HepG2 (cell line): ENCODE results near the gene ANKRD39. TPM values are rescaled to one million over a fixed set of nuclear protein-coding genes. Genes with fewer than 3 reads are reported as not detected.

Experiments
- EED ChIP-seq: sonication (generic); formaldehyde crosslinking; IDR thresholded peaks from 2 replicates; pipeline ENCODE4 v1.5.0; 2020; ENCODE audit warnings: mild to moderate bottlenecking, missing genetic modification reagents
- GPBP1L1 ChIP-seq: sonication (generic); formaldehyde crosslinking; IDR thresholded peaks from 2 replicates; pipeline ENCODE4 v1.5.0; 2020; ENCODE audit warnings: mild to moderate bottlenecking, missing genetic modification reagents
- GTF2F1 ChIP-seq: fragments of 150-350 bp; IDR thresholded peaks from 2 replicates; pipeline ENCODE4 v1.6.1; 2014; ENCODE audit warnings: low read length
- NFKBIZ ChIP-seq: IDR thresholded peaks from 2 replicates; pipeline ENCODE4 v1.6.1; 2018; ENCODE audit warnings: missing genetic modification reagents, missing compliant biosample characterization
- SAP130 ChIP-seq: IDR thresholded peaks from 2 replicates; pipeline ENCODE4 v1.6.1; 2016; ENCODE audit warnings: low read depth
- SIX4 ChIP-seq: sonication (generic); formaldehyde crosslinking; IDR thresholded peaks from 2 replicates; pipeline ENCODE4 v1.4.0; 2020; ENCODE audit warnings: missing genetic modification reagents
- SRF ChIP-seq: IDR thresholded peaks from 2 replicates; pipeline ENCODE4 v1.6.1; 2011; ENCODE audit warnings: mild to moderate bottlenecking, low read depth, low read length, moderate library complexity
- TBP ChIP-seq: sonication (generic); formaldehyde crosslinking; IDR thresholded peaks from 2 replicates; pipeline ENCODE4 v1.5.0; 2020; ENCODE audit warnings: missing genetic modification reagents
- TCF12 ChIP-seq, 2 experiments: fragments of 450-650 bp in 1 of 2; sonication (generic) in 1 of 2; formaldehyde crosslinking in 1 of 2; IDR thresholded peaks; 2 replicates each; pipeline versions ENCODE4 v1.6.1 to v1.8.0; 2017 to 2022; ENCODE audit warnings: antibody characterized with exemption in 1 of 2, mild to moderate bottlenecking in 1 of 2, missing genetic modification reagents in 1 of 2, moderate library complexity in 1 of 2
- ZNF207 ChIP-seq: fragments of 450-650 bp; IDR thresholded peaks from 2 replicates; pipeline ENCODE4 v1.6.1; 2016; ENCODE audit warnings: antibody characterized with exemption, borderline replicate concordance
- ZNF337 ChIP-seq: sonication (generic); formaldehyde crosslinking; IDR thresholded peaks from 2 replicates; pipeline ENCODE4 v1.5.1; 2020; ENCODE audit warnings: missing genetic modification reagents, low read depth, mild to moderate bottlenecking, borderline replicate concordance
- ZNF354B ChIP-seq: sonication (generic); formaldehyde crosslinking; IDR thresholded peaks from 2 replicates; pipeline ENCODE4 v1.8.0; 2022; ENCODE audit warnings: mild to moderate bottlenecking, missing genetic modification reagents
- ZNF891 ChIP-seq: sonication (generic); formaldehyde crosslinking; IDR thresholded peaks from 2 replicates; pipeline ENCODE4 v1.5.0; 2020; ENCODE audit warnings: mild to moderate bottlenecking, missing genetic modification reagents
- polyA plus RNA-seq, 8 experiments: library from polyadenylated mRNA; depleted of rRNA in 3 of 8; stranded (reverse) in 7 of 8; unstranded in 1 of 8; fragments of >200 nt; fragmentation: Illumina TruSeq in 4 of 8; extraction: Trizol in 4 of 8; gene quantifications; 2 replicates each; pipeline versions ENCODE4 v1.2.1 to v1.2.3, GENCODE V29; 2011 to 2016; ENCODE audit warnings: low read depth in 4 of 8, missing spikeins in 1 of 8, mixed read lengths in 1 of 8; ENCODE audit not compliant: insufficient read depth in 1 of 8
- total RNA-seq, 5 experiments: library from RNA; depleted of rRNA; stranded (reverse); fragments of >200 nt; fragmentation: Illumina TruSeq; extraction: Trizol; gene quantifications; 2 replicates each; pipeline ENCODE4 v1.2.3, GENCODE V29; 2016; ENCODE audit warnings: low read depth in 1 of 5
- TF ChIP-seq, protein P1 (sequence below): sonication (generic); formaldehyde crosslinking; IDR thresholded peaks from 2 replicates; pipeline ENCODE4 v1.4.0; 2020; ENCODE audit warnings: mild to moderate bottlenecking, missing genetic modification reagents
- TF ChIP-seq, protein P2 (sequence below): sonication (generic); formaldehyde crosslinking; IDR thresholded peaks from 2 replicates; pipeline ENCODE4 v1.4.0; 2020; ENCODE audit warnings: missing genetic modification reagents
- TF ChIP-seq, protein P3 (sequence below): sonication (generic); formaldehyde crosslinking; IDR thresholded peaks from 2 replicates; pipeline ENCODE4 v1.5.0; 2020; ENCODE audit warnings: missing genetic modification reagents

Gene ANKRD39
- total and polyA plus RNA-seq, 2 of the 13 experiments (the other 11 are each of a cell fraction or from before 2014, with no cell fraction given), result 23.2 to 24.8 TPM

- TF ChIP-seq, protein P1, sequence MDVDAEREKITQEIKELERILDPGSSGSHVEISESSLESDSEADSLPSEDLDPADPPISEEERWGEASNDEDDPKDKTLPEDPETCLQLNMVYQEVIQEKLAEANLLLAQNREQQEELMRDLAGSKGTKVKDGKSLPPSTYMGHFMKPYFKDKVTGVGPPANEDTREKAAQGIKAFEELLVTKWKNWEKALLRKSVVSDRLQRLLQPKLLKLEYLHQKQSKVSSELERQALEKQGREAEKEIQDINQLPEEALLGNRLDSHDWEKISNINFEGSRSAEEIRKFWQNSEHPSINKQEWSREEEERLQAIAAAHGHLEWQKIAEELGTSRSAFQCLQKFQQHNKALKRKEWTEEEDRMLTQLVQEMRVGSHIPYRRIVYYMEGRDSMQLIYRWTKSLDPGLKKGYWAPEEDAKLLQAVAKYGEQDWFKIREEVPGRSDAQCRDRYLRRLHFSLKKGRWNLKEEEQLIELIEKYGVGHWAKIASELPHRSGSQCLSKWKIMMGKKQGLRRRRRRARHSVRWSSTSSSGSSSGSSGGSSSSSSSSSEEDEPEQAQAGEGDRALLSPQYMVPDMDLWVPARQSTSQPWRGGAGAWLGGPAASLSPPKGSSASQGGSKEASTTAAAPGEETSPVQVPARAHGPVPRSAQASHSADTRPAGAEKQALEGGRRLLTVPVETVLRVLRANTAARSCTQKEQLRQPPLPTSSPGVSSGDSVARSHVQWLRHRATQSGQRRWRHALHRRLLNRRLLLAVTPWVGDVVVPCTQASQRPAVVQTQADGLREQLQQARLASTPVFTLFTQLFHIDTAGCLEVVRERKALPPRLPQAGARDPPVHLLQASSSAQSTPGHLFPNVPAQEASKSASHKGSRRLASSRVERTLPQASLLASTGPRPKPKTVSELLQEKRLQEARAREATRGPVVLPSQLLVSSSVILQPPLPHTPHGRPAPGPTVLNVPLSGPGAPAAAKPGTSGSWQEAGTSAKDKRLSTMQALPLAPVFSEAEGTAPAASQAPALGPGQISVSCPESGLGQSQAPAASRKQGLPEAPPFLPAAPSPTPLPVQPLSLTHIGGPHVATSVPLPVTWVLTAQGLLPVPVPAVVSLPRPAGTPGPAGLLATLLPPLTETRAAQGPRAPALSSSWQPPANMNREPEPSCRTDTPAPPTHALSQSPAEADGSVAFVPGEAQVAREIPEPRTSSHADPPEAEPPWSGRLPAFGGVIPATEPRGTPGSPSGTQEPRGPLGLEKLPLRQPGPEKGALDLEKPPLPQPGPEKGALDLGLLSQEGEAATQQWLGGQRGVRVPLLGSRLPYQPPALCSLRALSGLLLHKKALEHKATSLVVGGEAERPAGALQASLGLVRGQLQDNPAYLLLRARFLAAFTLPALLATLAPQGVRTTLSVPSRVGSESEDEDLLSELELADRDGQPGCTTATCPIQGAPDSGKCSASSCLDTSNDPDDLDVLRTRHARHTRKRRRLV (CRISPR knock-in tag), result no peak
- TF ChIP-seq SIX4 (no peak; the same call in none of the 2 replicates), ZNF207 (no peak), ZNF337 (CRISPR knock-in tag) (no peak), TCF12 (IDR thresholded peaks at IDR 0.05) (no peak), TCF12 (CRISPR knock-in tag; IDR thresholded peaks at IDR 0.05) (peak; percentile 51; the same call in 1 of the 2 replicates), SRF (no peak), NFKBIZ (CRISPR knock-in tag) (peak; percentile 70; the same call in 1 of the 2 replicates), EED (CRISPR knock-in tag) (peak; percentile 48; the same call in 1 of the 2 replicates), ZNF354B (CRISPR knock-in tag) (no peak), SAP130 (CRISPR knock-in tag) (peak; percentile 83), GPBP1L1 (CRISPR knock-in tag) (no peak), ZNF891 (CRISPR knock-in tag) (peak; percentile 81; the same call in 1 of the 2 replicates), GTF2F1 (no peak), TBP (CRISPR knock-in tag) (0 out of 2 replicates have a peak, but pooled peaks have one; percentile 69)
- TF ChIP-seq, protein P2, sequence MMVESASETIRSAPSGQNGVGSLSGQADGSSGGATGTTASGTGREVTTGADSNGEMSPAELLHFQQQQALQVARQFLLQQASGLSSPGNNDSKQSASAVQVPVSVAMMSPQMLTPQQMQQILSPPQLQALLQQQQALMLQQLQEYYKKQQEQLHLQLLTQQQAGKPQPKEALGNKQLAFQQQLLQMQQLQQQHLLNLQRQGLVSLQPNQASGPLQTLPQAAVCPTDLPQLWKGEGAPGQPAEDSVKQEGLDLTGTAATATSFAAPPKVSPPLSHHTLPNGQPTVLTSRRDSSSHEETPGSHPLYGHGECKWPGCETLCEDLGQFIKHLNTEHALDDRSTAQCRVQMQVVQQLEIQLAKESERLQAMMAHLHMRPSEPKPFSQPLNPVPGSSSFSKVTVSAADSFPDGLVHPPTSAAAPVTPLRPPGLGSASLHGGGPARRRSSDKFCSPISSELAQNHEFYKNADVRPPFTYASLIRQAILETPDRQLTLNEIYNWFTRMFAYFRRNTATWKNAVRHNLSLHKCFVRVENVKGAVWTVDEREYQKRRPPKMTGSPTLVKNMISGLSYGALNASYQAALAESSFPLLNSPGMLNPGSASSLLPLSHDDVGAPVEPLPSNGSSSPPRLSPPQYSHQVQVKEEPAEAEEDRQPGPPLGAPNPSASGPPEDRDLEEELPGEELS (CRISPR knock-in tag), result peak; percentile 60; the same call in 1 of the 2 replicates
- TF ChIP-seq, protein P3, sequence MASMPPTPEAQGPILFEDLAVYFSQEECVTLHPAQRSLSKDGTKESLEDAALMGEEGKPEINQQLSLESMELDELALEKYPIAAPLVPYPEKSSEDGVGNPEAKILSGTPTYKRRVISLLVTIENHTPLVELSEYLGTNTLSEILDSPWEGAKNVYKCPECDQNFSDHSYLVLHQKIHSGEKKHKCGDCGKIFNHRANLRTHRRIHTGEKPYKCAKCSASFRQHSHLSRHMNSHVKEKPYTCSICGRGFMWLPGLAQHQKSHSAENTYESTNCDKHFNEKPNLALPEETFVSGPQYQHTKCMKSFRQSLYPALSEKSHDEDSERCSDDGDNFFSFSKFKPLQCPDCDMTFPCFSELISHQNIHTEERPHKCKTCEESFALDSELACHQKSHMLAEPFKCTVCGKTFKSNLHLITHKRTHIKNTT, result no peak
Measured at GRCh38 chr2:96816127-96816835, 41.5 kb downstream of the ANKRD39 start, which contains the start of gene CNNM3 (continued).
